Measurements from ENCODE around the gene PHC1. TPM values are rescaled to one million over a fixed set of nuclear protein-coding genes. Genes with fewer than 3 reads are reported as not detected.

The PHC1 gene
- total RNA-seq, 1 experiment from 2014 or later, result 568 TPM

- DNase-seq, result peak; percentile 78
- no peak overlapping the region for H2BK5ac ChIP-seq (ENCODE audit: insufficient read length, low read length)
- peak overlapping the region; percentile 57 for H3K4me2 ChIP-seq (ENCODE audit: insufficient read depth, insufficient read length, low read length)
- H3K27ac ChIP-seq (ENCODE audit: insufficient read length, low read depth, low read length), result peak overlapping the region; percentile 98
- no peak overlapping the region for H3K56ac ChIP-seq (ENCODE audit: insufficient read length, low read depth, low read length)
- no peak overlapping the region for H4K5ac ChIP-seq (ENCODE audit: insufficient read length, low read depth, low read length)
- no peak overlapping the region for H2BK20ac ChIP-seq (ENCODE audit: low read depth, low read length, poor library complexity, severe bottlenecking)
- no peak overlapping the region for H2BK12ac ChIP-seq (ENCODE audit: insufficient read length, low read depth, low read length)
- H3K79me2 ChIP-seq (ENCODE audit: insufficient read depth, low read length), result peaks cover 32% of the 10 kb centered on the region
- no peak overlapping the region for H2AK5ac ChIP-seq (ENCODE audit: insufficient read length, low read length)
- no peak overlapping the region for H3K23ac ChIP-seq (ENCODE audit: insufficient read length, low read depth, low read length)
- H3K36me3 Mint-ChIP-seq (ENCODE audit: insufficient read depth in 1 of 3, low read depth in 3 of 3), result no peaks in the 10 kb centered on the region
- H3K27me3 ChIP-seq (ENCODE audit: insufficient read depth, low read length), result no peaks in the 10 kb centered on the region
- H3K79me1 ChIP-seq (ENCODE audit: insufficient read depth, low read depth, low read length, poor library complexity, severe bottlenecking), result no peaks in the 10 kb centered on the region
- no peak overlapping the region for H3K18ac ChIP-seq (ENCODE audit: insufficient read length, low read depth, low read length)
- peaks cover 0 to 3% of the 10 kb centered on the region in 2 experiments; a peak in 1 of 5 replicates for H3K9me3 Mint-ChIP-seq
- H3K9ac ChIP-seq (ENCODE audit: extremely low read depth, insufficient read length, low read length), result peak overlapping the region; percentile 58
- no peaks in the 10 kb centered on the region for H3K4me1 ChIP-seq (ENCODE audit: insufficient read depth, low read length)
- H3K14ac ChIP-seq (ENCODE audit: insufficient read depth, low read length), result no peak overlapping the region
- no peak overlapping the region for H2BK120ac ChIP-seq (ENCODE audit: low read depth, low read length, poor library complexity, severe bottlenecking)
- H2AFZ ChIP-seq (ENCODE audit: low read length), result no peak overlapping the region
- H3K27me3 Mint-ChIP-seq (ENCODE audit: low read depth), result no peaks in the 10 kb centered on the region
- peaks cover 5% of the 10 kb centered on the region for H3K23me2 ChIP-seq (ENCODE audit: insufficient read length, low read depth, low read length, poor library complexity, severe bottlenecking)
- H3K9me3 ChIP-seq (ENCODE audit: control insufficient read depth, low read depth, low read length), result no peaks in the 10 kb centered on the region
- H3K4me1 Mint-ChIP-seq, result peaks cover 43 to 44% of the 10 kb centered on the region in 2 experiments
- H4K91ac ChIP-seq (ENCODE audit: insufficient read length, low read depth, low read length), result no peak overlapping the region
- no peak overlapping the region; the same call in 1 of the 2 replicates for H3K4ac ChIP-seq (ENCODE audit: low read depth, low read length)
- TF ChIP-seq CTCF (conservative IDR thresholded peaks at IDR 0.05), result peak; percentile 54
- no peak overlapping the region for H2BK15ac ChIP-seq (ENCODE audit: low read depth, low read length)
- no peak overlapping the region for H4K8ac ChIP-seq (replicated peaks; ENCODE audit: insufficient read length, low read depth, low read length)
- no peak overlapping the region for H3T11ph ChIP-seq (ENCODE audit: low read length)
- peak overlapping the region; percentile 99 to 100 (median 100) for H3K27ac Mint-ChIP-seq
- H3K4me3 Mint-ChIP-seq, result peak overlapping the region; percentile 81 to 94
- no CpG with 5 or more reads among the region's 9 CpGs for WGBS (ENCODE audit: extremely low coverage, insufficient read length, low lambda C conversion rate)
- H4K20me1 ChIP-seq (ENCODE audit: control insufficient read depth, insufficient read depth, insufficient read length), result no peaks in the 10 kb centered on the region
Observed at GRCh38 chr12:8912914-8913313, 1.4 kb upstream of the PHC1 start.

All from H9 (cell line).